Measurements from ENCODE around the gene KRT20. TPM values are rescaled to one million over a fixed set of nuclear protein-coding genes. Genes with fewer than 3 reads are reported as not detected.
"Not testable (repeated sequence)": the region's sequence is repeated elsewhere in the genome, so short reads cannot be mapped to it uniquely, and the experiment has no call there.

Gene KRT20, protein sequence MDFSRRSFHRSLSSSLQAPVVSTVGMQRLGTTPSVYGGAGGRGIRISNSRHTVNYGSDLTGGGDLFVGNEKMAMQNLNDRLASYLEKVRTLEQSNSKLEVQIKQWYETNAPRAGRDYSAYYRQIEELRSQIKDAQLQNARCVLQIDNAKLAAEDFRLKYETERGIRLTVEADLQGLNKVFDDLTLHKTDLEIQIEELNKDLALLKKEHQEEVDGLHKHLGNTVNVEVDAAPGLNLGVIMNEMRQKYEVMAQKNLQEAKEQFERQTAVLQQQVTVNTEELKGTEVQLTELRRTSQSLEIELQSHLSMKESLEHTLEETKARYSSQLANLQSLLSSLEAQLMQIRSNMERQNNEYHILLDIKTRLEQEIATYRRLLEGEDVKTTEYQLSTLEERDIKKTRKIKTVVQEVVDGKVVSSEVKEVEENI
- total RNA-seq (not detected), polyA plus RNA-seq (not detected), total RNA-seq (0 reads per million in 6 experiments)

DNA sequence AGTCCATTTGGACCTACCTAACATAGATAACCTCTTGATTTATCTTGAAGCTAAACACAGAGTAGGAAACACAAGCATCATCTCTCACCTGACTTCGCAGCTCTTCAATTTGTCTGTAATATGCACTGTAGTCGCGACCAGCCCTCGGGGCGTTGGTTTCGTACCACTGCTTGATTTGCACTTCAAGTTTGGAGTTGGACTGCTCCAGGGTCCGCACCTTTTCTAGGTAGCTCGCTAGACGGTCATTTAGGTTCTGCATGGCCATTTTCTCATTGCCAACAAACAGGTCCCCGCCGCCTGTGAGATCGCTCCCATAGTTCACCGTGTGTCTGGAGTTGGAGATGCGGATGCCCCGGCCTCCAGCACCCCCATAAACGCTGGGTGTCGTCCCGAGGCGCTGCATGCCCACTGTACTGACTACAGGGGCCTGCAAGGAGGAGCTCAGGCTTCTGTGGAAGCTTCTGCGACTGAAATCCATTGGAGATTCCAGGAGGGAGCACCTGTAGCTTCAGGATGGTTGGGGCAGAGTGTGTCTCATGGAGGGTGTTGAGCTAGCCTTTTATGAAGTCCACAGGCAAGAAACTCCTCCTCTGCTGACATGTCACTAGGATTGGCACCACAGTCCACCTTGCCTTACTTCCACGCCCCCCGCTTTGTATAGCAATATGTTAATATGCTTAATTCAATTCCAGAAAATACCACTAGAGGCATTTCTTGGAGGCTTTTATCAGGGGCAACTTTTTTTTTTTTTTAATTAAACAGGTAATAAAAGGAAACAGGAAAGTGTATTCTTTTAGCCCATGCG, at the start of gene KRT20:
TSS of gene KRT20 (minus strand) at position 535 of the 805 bp plus-strand sequence. CDS start at position 478, 57 bp downstream.
- peaks cover 14 to 33% (median 21%) of the 10 kb centered on the region in 5 donors for H3K27me3 Mint-ChIP-seq
- POLR2A ChIA-PET: no interaction called here
- ATAC-seq: no peak
- DNase-seq: no peak
- no peak within 1 kb of the TSS for H3K4me3 Mint-ChIP-seq
- H3K9me3 Mint-ChIP-seq: no peaks in the 10 kb centered on the region
- H3K36me3 Mint-ChIP-seq: no peaks in the 10 kb centered on the region
- H3K4me1 Mint-ChIP-seq: no peaks in the 10 kb centered on the region
- no peak within 1 kb of the TSS for H3K27ac Mint-ChIP-seq

DNA sequence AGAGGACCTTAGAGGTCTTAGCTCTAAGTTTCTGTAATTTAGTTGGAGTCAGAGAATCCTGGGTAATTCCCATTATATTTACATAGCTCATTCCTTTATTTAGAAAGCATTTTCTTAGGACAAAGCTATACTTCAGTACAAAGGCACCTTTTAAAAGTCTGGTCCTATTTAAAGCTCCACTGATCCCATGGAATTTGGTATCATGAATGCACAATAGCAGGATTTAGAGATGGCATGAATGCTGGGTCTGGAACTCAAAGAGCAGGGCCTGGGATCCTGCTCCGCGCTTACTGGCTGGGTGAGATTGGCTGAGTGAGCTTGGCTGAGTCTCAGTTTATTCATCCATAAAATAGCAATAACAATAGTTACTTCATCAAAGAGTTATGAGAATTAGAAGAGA, 47.6 kb upstream of the KRT20 start:
- Mint-ChIP-seq H3K4me1 (no peaks in the 10 kb centered on the region), H3K4me3 (no peak overlapping the region), H3K27me3 (peaks cover 6 to 32% (median 16%) of the 10 kb centered on the region in 5 donors), H3K27ac (no peak overlapping the region), H3K36me3 (no peaks in the 10 kb centered on the region), H3K9me3 (no peaks in the 10 kb centered on the region)
- POLR2A ChIA-PET: no interaction called here
- DNase-seq: no peak
- no peak for ATAC-seq

GRCh38 chr17:40931311-40931710, 46.3 kb upstream of the KRT20 start:
- no peaks in the 10 kb centered on the region for H3K4me1 Mint-ChIP-seq
- peaks cover 12 to 36% (median 22%) of the 10 kb centered on the region in 5 donors for H3K27me3 Mint-ChIP-seq

DNA sequence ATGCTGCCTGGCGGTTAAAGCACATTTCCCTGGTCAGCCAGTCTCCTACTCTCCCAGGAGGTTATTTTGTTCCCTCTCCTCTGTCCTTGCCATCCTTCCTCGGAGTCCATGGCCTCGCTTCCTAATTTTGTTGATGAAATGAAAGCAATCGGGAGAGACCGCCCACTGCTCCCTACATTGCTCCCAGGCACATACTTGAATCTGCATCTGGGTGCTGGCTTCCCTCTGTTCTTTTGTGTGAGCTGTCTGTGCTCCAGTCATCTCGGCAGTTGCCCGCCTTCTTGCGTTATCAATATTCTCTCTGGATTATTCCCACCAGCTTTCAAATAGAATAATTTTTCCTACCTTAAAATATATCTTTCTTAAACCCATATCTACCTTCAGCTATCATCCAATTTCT, 41.3 kb upstream of the KRT20 start:
- no peaks in the 10 kb centered on the region for H3K36me3 Mint-ChIP-seq
- peaks cover 1 to 8% (median 2%) of the 10 kb centered on the region in 4 donors for H3K4me1 Mint-ChIP-seq
- no peaks in the 10 kb centered on the region for H3K9me3 Mint-ChIP-seq
- H3K4me3 Mint-ChIP-seq: no peak overlapping the region
- H3K27me3 Mint-ChIP-seq: peaks cover 6 to 24% (median 23%) of the 10 kb centered on the region in 5 donors
- H3K27ac Mint-ChIP-seq: no peak overlapping the region
- ATAC-seq (no peak), DNase-seq (no peak)
- POLR2A ChIA-PET: no interaction called here

More at GRCh38 chr17:40931311-40931710, 46.3 kb upstream of the KRT20 start:
- Mint-ChIP-seq H3K36me3 (no peaks in the 10 kb centered on the region), H3K27ac (no peak overlapping the region), H3K9me3 (no peaks in the 10 kb centered on the region), H3K4me3 (no peak overlapping the region)
- POLR2A ChIA-PET: no interaction called here
- no peak for ATAC-seq
- no peak for DNase-seq

DNA sequence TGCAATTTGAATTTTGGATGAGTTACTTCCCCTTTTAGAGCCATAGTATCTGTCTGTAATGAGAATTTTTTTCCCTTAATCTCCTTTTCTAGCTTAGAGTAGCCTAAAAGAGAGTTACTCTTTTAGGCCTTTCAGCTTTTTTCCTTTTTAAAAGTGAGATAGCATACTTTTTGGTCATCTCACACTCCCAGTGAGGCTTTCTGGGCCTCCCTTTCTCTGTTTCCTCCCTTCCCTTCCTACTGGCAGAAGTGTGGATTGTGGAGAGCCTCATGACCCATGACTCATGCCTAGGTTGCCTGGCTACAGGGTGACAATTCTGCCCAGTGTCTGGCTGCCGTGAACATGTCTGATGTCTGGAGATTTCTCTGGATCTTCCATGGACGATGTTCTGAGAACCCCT, 37.2 kb upstream of the KRT20 start:
- ATAC-seq (no peak), DNase-seq (no peak)
- Mint-ChIP-seq H3K4me3 (no peak overlapping the region), H3K27ac (no peak overlapping the region), H3K27me3 (peaks cover 4 to 18% (median 14%) of the 10 kb centered on the region in 5 donors), H3K9me3 (no peaks in the 10 kb centered on the region), H3K4me1 (peaks cover 5 to 13% (median 6%) of the 10 kb centered on the region in 4 donors), H3K36me3 (no peaks in the 10 kb centered on the region)
- POLR2A ChIA-PET: no interaction called here

DNA sequence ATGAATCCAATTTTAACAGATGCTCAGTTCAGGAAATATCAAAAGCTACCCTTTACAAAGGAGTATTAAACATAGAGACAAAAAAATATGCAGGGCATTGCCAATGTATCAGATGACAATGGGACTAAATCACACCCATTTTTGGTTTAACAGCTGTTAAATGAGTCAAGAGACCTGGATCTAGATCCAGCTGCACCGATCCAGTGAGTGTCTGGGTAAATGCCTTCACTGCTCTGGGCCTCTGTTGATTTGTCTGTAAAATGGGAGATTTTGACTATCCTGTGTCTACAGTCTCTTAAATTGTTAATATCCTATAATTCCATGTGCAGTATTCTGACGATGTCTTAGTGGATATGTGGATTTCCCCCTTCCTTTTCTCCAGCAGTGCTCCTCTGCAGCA, 36.0 kb upstream of the KRT20 start:
- Mint-ChIP-seq H3K4me1 (peaks cover 5 to 13% (median 6%) of the 10 kb centered on the region in 4 donors), H3K27me3 (peaks cover 0 to 13% (median 2%) of the 10 kb centered on the region in 5 donors), H3K4me3 (peak overlapping the region in 1 of 10 donors; percentile 7)

DNA sequence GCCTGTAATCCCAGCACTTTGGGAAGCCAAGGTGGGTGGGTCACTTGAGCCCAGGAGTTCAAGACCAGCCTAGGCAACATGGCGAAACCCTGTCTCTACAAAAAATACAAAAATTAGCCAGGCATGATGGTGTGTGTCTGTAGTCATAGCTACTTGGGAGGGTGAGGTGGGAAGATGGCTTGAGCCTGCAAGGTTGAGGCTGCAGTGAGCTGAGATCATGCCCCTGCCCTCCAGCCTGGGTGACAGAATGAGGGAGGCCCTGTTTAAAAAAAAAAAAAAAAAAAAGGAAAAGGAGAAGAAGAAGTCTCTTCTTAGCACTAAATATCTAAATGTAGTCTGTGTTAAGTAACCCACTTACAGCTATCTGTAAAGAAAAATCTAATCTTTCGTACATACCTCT, 32.1 kb upstream of the KRT20 start:
- DNase-seq, H3K4me3 Mint-ChIP-seq, H3K27ac Mint-ChIP-seq, ATAC-seq, H3K9me3 Mint-ChIP-seq, H3K36me3 Mint-ChIP-seq: not testable (repeated sequence)
- peaks cover 5 to 11% (median 7%) of the 10 kb centered on the region in 4 donors for H3K4me1 Mint-ChIP-seq
- peaks cover 0 to 13% (median 0%) of the 10 kb centered on the region in 5 donors for H3K27me3 Mint-ChIP-seq
- POLR2A ChIA-PET: interaction anchor here (0.6 to 0.7 kb wide), 2 partner anchors 114 to 930 kb away, joined by 3 read pairs; no protein-coding TSS in a partner anchor

More for the DNA sequence above, 36.0 kb upstream of the KRT20 start:
- DNase-seq (no peak), ATAC-seq (no peak)
- Mint-ChIP-seq H3K27ac (peak overlapping the region in 3 of 10 donors; percentile 21 to 42 (median 31)), H3K9me3 (no peaks in the 10 kb centered on the region), H3K36me3 (no peaks in the 10 kb centered on the region)
- POLR2A ChIA-PET: no interaction called here

DNA sequence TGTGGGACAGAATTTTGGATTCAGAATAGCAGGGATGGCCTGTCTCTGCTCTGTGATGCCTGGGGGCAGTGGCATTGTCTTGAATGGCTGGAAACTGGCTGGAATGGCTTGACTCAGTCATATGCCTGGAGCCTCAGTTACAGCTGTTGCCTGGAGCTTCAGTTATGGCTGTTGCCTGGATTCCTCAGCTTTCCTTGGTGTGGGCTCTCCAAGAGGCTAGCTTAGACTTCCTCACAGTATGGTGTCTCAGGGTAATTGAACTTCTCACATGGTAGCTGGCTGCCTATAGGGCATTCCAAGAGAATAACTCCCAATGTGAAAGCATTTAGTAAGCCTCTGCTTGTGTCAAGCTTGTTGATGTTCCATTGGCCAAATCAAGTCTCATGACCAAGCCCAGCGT, 31.3 kb upstream of the KRT20 start:
- H3K4me1 Mint-ChIP-seq: peaks cover 3 to 8% (median 5%) of the 10 kb centered on the region in 4 donors
- no peak for DNase-seq
- H3K9me3 Mint-ChIP-seq: no peaks in the 10 kb centered on the region
- H3K4me3 Mint-ChIP-seq: no peak overlapping the region
- no peaks in the 10 kb centered on the region for H3K36me3 Mint-ChIP-seq
- no peak for ATAC-seq
- H3K27me3 Mint-ChIP-seq: peaks cover 0 to 13% (median 0%) of the 10 kb centered on the region in 5 donors
- no peak overlapping the region for H3K27ac Mint-ChIP-seq
- POLR2A ChIA-PET: no interaction called here

DNA sequence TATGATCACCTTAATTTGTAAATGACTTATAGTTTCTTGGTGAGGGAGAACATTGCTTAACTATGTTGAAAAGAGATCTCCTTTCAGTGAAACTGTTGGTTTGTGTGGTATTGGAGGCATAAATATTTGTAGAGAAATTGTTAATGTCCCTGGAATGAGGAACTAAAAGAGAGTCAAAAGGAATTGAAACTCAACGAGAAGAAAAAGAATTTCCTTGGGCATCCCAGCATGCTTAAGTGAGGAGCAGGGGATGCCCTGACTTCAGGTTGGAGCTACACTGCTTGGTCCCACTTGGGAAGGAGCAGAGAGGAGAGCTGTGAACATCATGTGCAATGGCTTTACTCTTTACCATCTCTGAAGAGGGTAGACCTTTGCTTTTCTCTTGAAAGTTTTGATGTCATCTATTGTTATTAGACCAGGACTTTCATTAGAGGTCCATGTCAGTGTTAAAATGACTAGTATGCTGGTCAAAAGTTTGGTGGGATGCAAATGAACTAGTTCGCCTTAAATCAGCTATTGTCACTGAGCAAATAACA, 30.7 kb upstream of the KRT20 start:
- Mint-ChIP-seq H3K4me3 (no peak overlapping the region), H3K36me3 (no peaks in the 10 kb centered on the region), H3K27me3 (peaks cover 0 to 13% (median 0%) of the 10 kb centered on the region in 5 donors), H3K27ac (no peak overlapping the region), H3K4me1 (peaks cover 0 to 2% (median 0%) of the 10 kb centered on the region in 4 donors), H3K9me3 (no peaks in the 10 kb centered on the region)
- POLR2A ChIA-PET: no interaction called here
- no peak for ATAC-seq
- DNase-seq: no peak

DNA sequence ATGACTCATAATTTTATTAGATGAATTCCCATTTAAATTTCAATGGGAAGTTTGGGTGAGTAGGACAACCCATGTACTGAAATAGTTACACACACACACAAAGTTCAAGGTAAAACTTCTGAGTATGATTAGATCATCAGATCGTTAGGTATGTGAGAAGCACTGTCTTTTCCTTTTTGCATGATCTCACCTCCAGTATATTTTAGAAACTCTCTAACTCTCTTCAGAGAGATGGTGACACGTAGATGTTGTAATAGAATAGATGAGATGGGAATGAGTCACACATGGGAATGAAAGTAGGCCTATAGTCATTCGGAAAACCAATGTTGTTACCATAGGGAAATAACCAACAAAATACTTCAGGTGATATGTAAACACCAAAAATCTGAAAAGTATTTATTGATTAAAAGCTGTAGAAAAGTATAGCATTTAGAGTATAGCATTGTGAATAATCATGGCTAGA, 30.2 kb upstream of the KRT20 start:
- peaks cover 0 to 2% (median 0%) of the 10 kb centered on the region in 4 donors for H3K4me1 Mint-ChIP-seq
- H3K36me3 Mint-ChIP-seq: no peaks in the 10 kb centered on the region
- POLR2A ChIA-PET: no interaction called here
- no peak for DNase-seq
- no peak for ATAC-seq
- H3K4me3 Mint-ChIP-seq: no peak overlapping the region
- no peak overlapping the region for H3K27ac Mint-ChIP-seq
- H3K27me3 Mint-ChIP-seq: peaks cover 0 to 13% (median 0%) of the 10 kb centered on the region in 5 donors
- H3K9me3 Mint-ChIP-seq: no peaks in the 10 kb centered on the region

- Mint-ChIP-seq H3K27ac (no peak overlapping the region), H3K4me3 (no peak overlapping the region), H3K9me3 (no peaks in the 10 kb centered on the region), H3K4me1 (peaks cover 0 to 2% (median 0%) of the 10 kb centered on the region in 4 donors), H3K36me3 (no peaks in the 10 kb centered on the region), H3K27me3 (peaks cover under 1 to 14% (median under 1%) of the 10 kb centered on the region in 5 donors)
- POLR2A ChIA-PET: no interaction called here
- DNase-seq: no peak
- ATAC-seq: no peak
Observed at GRCh38 chr17:40914075-40914855, 29.2 kb upstream of the KRT20 start.

All from naive thymus-derived CD8-positive, alpha-beta T cell (primary cell).